GM12878 (cell line): ENCODE measurements around the gene SPDYE1. TPM values are rescaled to one million over a fixed set of nuclear protein-coding genes. Genes with fewer than 3 reads are reported as not detected.
A peak's percentile ranks its signal among the peaks of the same experiment; 100 is the strongest.
"Not testable (repeated sequence)": the region's sequence is repeated elsewhere in the genome, so short reads cannot be mapped to it uniquely, and the experiment has no call there.

Experiments used
- ATAC-seq: fragments of 200-7000 bp; cut with Tn5 transposase; 3 replicates; pipeline ENCODE4 v1.9.1; 2020; ENCODE audit warnings: mild to moderate bottlenecking, moderate library complexity
- BruUV-seq: library from RNA; stranded (reverse); fragments of 400-500 nt; replicated peaks from 2 replicates; lab custom pipeline; 2021; lab: Mats Ljungman, UMichigan
- CTCF ChIA-PET: fragments of 300-600 bp; sonication (Branson Sonifier 250); formaldehyde crosslinking; extraction: SDS; loops from one replicate; lab custom pipeline; 2021; ENCODE audit warnings: inconsistent platforms; lab: Yijun Ruan, JAX
- POLR2A ChIA-PET: fragments of 350-600 bp; formaldehyde crosslinking; extraction: SDS; loops from one replicate; lab custom pipeline; 2021; ENCODE audit warnings: inconsistent platforms; lab: Charles Lee
- RAD21 ChIA-PET: fragments of 300-600 bp; sonication (Branson Sonifier 250); formaldehyde crosslinking; loops from one replicate; lab custom pipeline; 2023; ENCODE audit warnings: antibody characterized with exemption; ENCODE audit not compliant: unreplicated experiment; lab: Charles Lee
- SMC1A ChIA-PET: fragments of 300-600 bp; sonication (Branson Sonifier 250); formaldehyde crosslinking; loops from one replicate; lab custom pipeline; 2023; ENCODE audit not compliant: unreplicated experiment, uncharacterized antibody; lab: Charles Lee
- DNase-seq: peaks from one replicate; pipeline ENCODE4 v3.0.0-alpha.2; 2011; ENCODE audit warnings: low read depth, low spot score
- FAIRE-seq: peaks from 3 replicates; lab custom pipeline; 2011; peaks lifted over from hg19 to GRCh38; lab: Jason Lieb, UNC
- H2AFZ ChIP-seq: 2 replicates; pipeline ENCODE4 v1.6.0; 2011; ENCODE audit warnings: low read depth, low read length, control low read depth; ENCODE audit not compliant: control insufficient read depth
- H3K27ac ChIP-seq: 2 replicates; pipeline ENCODE4 v1.5.1; 2011; ENCODE audit warnings: control low read depth; ENCODE audit not compliant: control insufficient read depth, insufficient read depth
- H3K27me3 ChIP-seq, 2 experiments: replicated peaks in 1 of 2; 2 replicates each; pipeline versions ENCODE4 v1.6.0 to v1.6.1; 2011; ENCODE audit warnings: low read length in 1 of 2; ENCODE audit not compliant: control insufficient read depth in 2 of 2, insufficient read depth in 2 of 2
- H3K36me3 ChIP-seq, 2 experiments: 2 replicates each; pipeline ENCODE4 v1.5.1; 2011; ENCODE audit warnings: low read length in 1 of 2; ENCODE audit not compliant: control insufficient read depth in 2 of 2, insufficient read depth in 2 of 2
- H3K4me1 ChIP-seq: 2 replicates; pipeline ENCODE4 v1.6.1; 2011; ENCODE audit warnings: mild to moderate bottlenecking, low read length, moderate library complexity, mixed read lengths; ENCODE audit not compliant: control insufficient read depth, insufficient read depth
- H3K4me2 ChIP-seq: 2 replicates; pipeline ENCODE4 v1.6.0; 2011; ENCODE audit warnings: control low read depth; ENCODE audit not compliant: control insufficient read depth, insufficient read depth
- H3K4me3 ChIP-seq: fragments of 200-600 bp; sonication (generic); 2 replicates; pipeline ENCODE4 v1.5.1; 2016
- H3K79me2 ChIP-seq: 2 replicates; pipeline ENCODE4 v1.6.0; 2011; ENCODE audit warnings: low read length; ENCODE audit not compliant: control insufficient read depth, insufficient read depth
- H3K9ac ChIP-seq: 2 replicates; pipeline ENCODE4 v1.8.0; 2011; ENCODE audit warnings: low read length, control low read depth, mixed read lengths; ENCODE audit not compliant: control insufficient read depth, insufficient read depth
- H3K9me3 ChIP-seq: replicated peaks from 3 replicates; pipeline ENCODE4 v1.5.1; 2011; ENCODE audit warnings: mild to moderate bottlenecking, low read length; ENCODE audit not compliant: control insufficient read depth, insufficient read depth
- H4K20me1 ChIP-seq: 2 replicates; pipeline ENCODE4 v1.6.0; 2011; ENCODE audit not compliant: control insufficient read depth, insufficient read depth
- GABPA ChIP-seq: IDR thresholded peaks from 2 replicates; pipeline ENCODE4 v1.6.1; 2014; ENCODE audit warnings: antibody characterized with exemption, low read depth, mild to moderate bottlenecking, inconsistent platforms
- MEF2B ChIP-seq: fragments of 450-650 bp; IDR thresholded peaks from 2 replicates; pipeline ENCODE4 v1.6.1; 2018; ENCODE audit warnings: mild to moderate bottlenecking, moderate library complexity; ENCODE audit not compliant: partially characterized antibody, poor library complexity, severe bottlenecking
- REST ChIP-seq: IDR thresholded peaks from 2 replicates; pipeline ENCODE4 v1.6.1; 2012; ENCODE audit warnings: mild to moderate bottlenecking, low read depth, low read length
- TCF7 ChIP-seq: IDR thresholded peaks from 2 replicates; pipeline ENCODE4 v1.6.1; 2014; ENCODE audit warnings: antibody characterized with exemption, borderline replicate concordance
- ZNF207 ChIP-seq: fragments of 450-650 bp; IDR thresholded peaks from 2 replicates; pipeline ENCODE4 v1.6.1; 2014; ENCODE audit warnings: antibody characterized with exemption, mild to moderate bottlenecking, borderline replicate concordance
- ZNF592 ChIP-seq: fragments of 450-650 bp; IDR thresholded peaks from 2 replicates; pipeline ENCODE4 v1.6.1; 2017; ENCODE audit warnings: mild to moderate bottlenecking, moderate library complexity
- WGBS: methylation state at CpG from one replicate; pipeline ENCODE4 v1.1.6; 2016; ENCODE audit warnings: low lambda C conversion rate; ENCODE audit not compliant: insufficient replicate concordance, insufficient coverage; ENCODE audit errors: missing lambda C conversion rate; 5-methylcytosine and 5-hydroxymethylcytosine counted together
- in situ Hi-C: fragments of 300-500 bp; cut with MboI; formaldehyde crosslinking; loops from 9 replicates; pipeline ENCODE4 v1.14.3; 2018; ENCODE audit warnings: mixed read lengths
- intact Hi-C: fragments of 100-400 bp; cut with micrococcal nuclease; formaldehyde crosslinking; loops from one replicate; pipeline ENCODE4 v1.14.2; 2022; ENCODE audit not compliant: unreplicated experiment
- polyA plus RNA-seq, 11 experiments: library from polyadenylated mRNA; depleted of rRNA in 4 of 11; unstranded in 6 of 11; stranded (reverse) in 5 of 11; fragments of >200 nt; fragmentation: Nextera tagmentation in 4 of 11; fragmentation: Illumina TruSeq in 1 of 11; extraction: Ambion mirVana in 4 of 11; extraction: Trizol in 1 of 11; gene quantifications; 1 replicate in 1 of 11; 2 replicates in 10 of 11; pipeline versions ENCODE4 v1.2.1 to v1.2.3, GENCODE V29; 2011 to 2016; ENCODE audit warnings: inconsistent platforms in 2 of 11, missing spikeins in 2 of 11, low read depth in 1 of 11
- total RNA-seq, 4 experiments: library from RNA; depleted of rRNA in 3 of 4; stranded (reverse); fragments of >200 nt in 3 of 4; fragmentation: Illumina TruSeq in 1 of 4; extraction: Trizol in 1 of 4; gene quantifications; 2 replicates each; pipeline versions ENCODE4 v1.2.1 to v1.2.3, GENCODE V29; 2013 to 2021

SPDYE1 gene
- total and polyA plus RNA-seq, 10 of the 15 experiments (the other 5 are each of a cell fraction or from before 2014, with no cell fraction given): 0.04 to 1.3 (median 0.07) TPM; not detected in 3

GRCh38 chr7:44018857-44019807 lies 21.4 kb downstream of the SPDYE1 start (continued):
- TF ChIP-seq REST (0 out of 2 replicates have a peak, but pooled peaks have one; percentile 23), TCF7 (peak; percentile 17; the same call in 1 of the 2 replicates), ZNF207 (0 out of 2 replicates have a peak, but pooled peaks have one; percentile 59), ZNF592 (0 out of 2 replicates have a peak, but pooled peaks have one; percentile 32), GABPA (peak; percentile 86), MEF2B (peak; percentile 21)

GRCh38 chr7:44019825-44020224 lies 22.1 kb downstream of the SPDYE1 start:
- H3K27ac ChIP-seq, ATAC-seq, H3K4me1 ChIP-seq, H3K4me3 ChIP-seq, DNase-seq, H4K20me1 ChIP-seq, BruUV-seq, FAIRE-seq, H3K9ac ChIP-seq, H3K27me3 ChIP-seq, H3K9me3 ChIP-seq, in situ Hi-C loops, H3K4me2 ChIP-seq, H3K36me3 ChIP-seq, H2AFZ ChIP-seq: not testable (repeated sequence)
- POLR2A ChIA-PET: interaction anchor here (0.6 to 0.7 kb wide), 5 partner anchors 24 to 551 kb away, joined by 3 to 6 read pairs (median 4); no protein-coding TSS in a partner anchor
- RAD21 ChIA-PET: interaction anchor here (0.6 to 1.8 kb wide), 12 partner anchors 25 to 546 kb away, joined by 3 to 10 read pairs (median 4); partner anchors contain the start of genes DBNL and YKT6
- 40% methylated on average over 6 of the region's 6 CpGs for WGBS
- SMC1A ChIA-PET: interaction anchor here (0.6 to 2.0 kb wide), 10 partner anchors 25 to 808 kb away, joined by 3 to 13 read pairs (median 4); partner anchors contain the start of gene DBNL
- CTCF ChIA-PET: interaction anchor here (0.6 to 3.4 kb wide), 15 partner anchors 27 to 471 kb away, joined by 3 to 25 read pairs (median 3); no protein-coding TSS in a partner anchor
- H3K79me2 ChIP-seq: peaks cover 12% of the 10 kb centered on the region
- intact Hi-C loops: loop anchor here (1.0 to 10.0 kb wide), 3 partner anchors 62 to 475 kb away; partner anchors contain the start of genes NUDCD3 and POLM
